GM19397 (cell line): Measurements from ENCODE around the gene NR1H3.
A peak's percentile ranks its signal among the peaks of the same experiment; 100 is the strongest.

Experiments
- ATAC-seq: cut with Tn5 transposase; IDR thresholded peaks from one replicate; pipeline ENCODE4 v1.9.1; 2021; ENCODE audit warnings: mild to moderate bottlenecking, moderate library complexity; ENCODE audit not compliant: unreplicated experiment

The NR1H3 gene

GRCh38 chr11:47243454-47243853 is 14.3 kb upstream of the NR1H3 start:
- no peak for ATAC-seq

DNA sequence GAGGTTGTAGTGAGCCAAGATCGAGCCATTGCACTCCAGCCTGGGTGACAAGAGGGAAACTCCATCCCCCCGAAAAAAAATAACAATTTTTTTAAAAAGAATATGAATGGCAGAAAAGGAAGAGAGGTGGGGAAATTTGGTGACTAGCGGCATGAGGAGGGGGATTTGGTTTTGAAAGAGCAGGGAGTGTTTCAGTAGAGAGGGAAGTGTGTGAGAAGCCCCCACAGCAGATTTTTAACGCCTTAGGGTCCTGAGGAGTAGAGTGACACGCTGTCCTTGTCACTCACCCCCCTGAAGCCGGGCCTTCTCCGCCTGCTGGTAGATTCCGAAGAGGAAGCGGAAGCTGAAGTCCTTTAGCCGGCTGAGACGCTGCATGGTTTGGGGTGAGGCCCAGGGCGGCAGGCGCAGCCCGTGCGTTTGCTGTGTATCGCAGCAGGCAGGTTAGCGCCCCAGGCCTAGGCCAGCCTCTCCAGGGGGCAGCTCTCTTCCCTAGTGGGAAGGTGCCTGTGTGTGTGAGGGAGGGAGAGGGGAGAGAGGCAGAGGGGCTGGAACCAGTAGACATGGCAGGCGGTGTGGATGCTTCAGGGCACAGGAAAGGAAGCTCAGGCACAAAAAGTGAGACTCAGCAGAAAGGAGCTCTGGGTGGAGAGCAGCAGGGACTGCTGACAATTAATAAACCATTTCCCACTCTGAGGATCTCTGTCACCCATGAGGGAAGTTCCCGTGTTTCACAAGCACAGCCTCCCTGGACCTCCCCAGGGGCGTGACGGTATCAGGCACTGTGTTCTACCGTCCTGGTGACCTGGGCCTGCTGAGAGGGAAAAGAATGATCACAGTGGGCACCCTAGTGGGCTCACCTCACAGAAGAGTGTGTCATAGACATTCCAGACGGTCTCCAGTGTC is 13.1 kb upstream of the NR1H3 start:
- ATAC-seq, result no peak

- ATAC-seq, result no peak
Measured at GRCh38 chr11:47245611-47246357, 12.0 kb upstream of the NR1H3 start.

DNA sequence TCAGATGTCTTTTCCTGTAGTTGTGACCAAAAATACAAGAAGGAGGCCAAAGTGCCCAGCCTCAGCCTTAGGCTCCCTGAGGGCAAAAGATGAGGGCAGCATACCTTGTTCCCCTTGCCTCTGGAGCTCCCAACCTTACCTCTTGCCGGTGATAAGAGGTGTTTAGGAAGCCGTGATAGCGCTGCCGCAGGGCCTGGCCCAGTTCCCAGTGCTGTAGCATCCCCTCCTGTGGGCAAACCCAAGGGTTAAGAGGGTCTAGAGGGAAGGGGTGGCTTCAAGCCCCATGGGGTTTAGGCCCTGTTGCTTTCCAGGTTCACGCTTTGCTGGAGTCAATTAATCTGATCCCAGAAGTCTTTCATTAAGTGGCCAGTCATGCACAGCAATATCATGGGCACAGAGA is 10.3 kb upstream of the NR1H3 start:
- no peak for ATAC-seq

GRCh38 chr11:47248304-47248663 is 9.5 kb upstream of the NR1H3 start:
- ATAC-seq, result peak; percentile 21

- peak; percentile 87 for ATAC-seq
Measured at GRCh38 chr11:47248664-47249377, 9.0 kb upstream of the NR1H3 start, which contains the start of gene ACP2. TSS of gene ACP2 (minus strand) at chr11:47248814. CDS start at chr11:47248789, 25 bp downstream.

DNA sequence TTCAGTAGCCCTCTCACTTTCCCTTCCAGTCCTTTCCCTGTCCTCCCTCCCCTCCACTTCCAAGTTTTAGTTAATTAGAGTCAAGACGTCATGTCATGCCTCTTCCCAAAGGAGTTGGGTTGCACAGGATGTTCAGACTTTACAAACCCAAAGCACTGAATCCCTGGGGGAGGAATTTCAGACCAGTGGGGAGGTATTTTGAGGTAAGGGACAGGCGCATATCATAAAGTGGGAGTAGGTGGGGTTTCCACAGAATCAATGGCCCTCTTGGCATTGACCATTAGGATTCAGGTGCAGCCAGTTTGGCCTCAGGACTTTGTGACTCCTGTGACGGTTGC is 8.4 kb upstream of the NR1H3 start:
- ATAC-seq, result no peak

DNA sequence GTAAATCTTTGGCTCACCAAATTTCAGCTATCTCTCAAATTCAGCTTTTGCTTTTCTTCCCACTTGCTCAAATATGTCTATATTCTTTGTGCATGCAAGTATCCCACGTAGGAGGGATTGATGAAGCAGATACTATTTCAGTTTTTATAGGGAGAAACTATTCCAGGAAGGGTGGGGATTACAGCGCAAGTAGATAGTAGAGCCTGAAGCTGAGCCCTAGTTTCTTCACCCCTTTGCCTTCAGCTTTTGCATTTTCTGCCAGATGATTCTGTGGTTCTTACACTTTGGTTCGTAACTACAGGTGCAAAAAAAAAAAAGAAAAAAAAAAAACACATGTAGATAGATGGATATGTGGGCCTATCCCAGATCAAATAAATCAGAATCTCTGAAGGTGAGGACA is 6.0 kb upstream of the NR1H3 start:
- no peak for ATAC-seq

GRCh38 chr11:47253660-47254059 is 4.1 kb upstream of the NR1H3 start:
- ATAC-seq, result no peak

DNA sequence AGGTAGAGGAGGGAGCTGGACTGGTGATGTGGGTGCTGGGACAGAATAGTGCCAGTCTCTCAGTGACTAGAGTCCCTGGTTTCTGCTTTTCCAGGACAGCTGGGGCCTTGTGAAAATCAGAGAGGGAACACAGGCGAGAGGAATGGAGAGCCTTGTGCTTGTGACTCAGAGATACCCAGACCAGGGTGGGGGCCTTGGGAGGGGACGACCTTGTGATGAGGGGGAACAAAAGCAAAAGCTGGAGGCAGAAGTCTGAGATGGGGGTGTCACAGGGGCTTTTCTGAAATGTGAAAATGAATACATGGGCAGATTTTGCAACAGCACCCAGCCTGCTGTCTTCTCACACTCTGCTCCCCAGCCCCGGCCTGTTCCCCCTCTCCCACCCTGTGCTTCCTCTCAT is 3.4 kb upstream of the NR1H3 start:
- no peak for ATAC-seq

GRCh38 chr11:47256374-47256773 is 1.4 kb upstream of the NR1H3 start:
- no peak for ATAC-seq

DNA sequence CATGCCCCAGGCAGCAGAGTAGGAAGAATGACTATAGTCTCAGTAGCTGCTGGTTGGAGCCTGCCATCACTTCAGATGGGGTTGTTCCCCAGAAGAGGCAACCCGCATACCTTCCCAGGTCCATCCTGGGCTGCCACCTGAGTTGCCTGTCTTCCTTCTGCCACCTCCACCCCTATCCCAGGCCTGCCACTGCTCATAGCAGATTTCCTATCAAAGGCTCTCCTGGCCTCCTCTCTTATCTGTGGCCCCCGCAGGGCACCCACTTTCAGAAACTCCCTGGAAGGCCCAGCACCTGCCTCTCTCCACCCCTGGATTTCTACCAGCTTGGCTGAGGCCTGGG is 649 bp upstream of the NR1H3 start:
- no peak for ATAC-seq

GRCh38 chr11:47258317-47258902 is 614 bp downstream of the NR1H3 start:
- ATAC-seq, result no peak

DNA sequence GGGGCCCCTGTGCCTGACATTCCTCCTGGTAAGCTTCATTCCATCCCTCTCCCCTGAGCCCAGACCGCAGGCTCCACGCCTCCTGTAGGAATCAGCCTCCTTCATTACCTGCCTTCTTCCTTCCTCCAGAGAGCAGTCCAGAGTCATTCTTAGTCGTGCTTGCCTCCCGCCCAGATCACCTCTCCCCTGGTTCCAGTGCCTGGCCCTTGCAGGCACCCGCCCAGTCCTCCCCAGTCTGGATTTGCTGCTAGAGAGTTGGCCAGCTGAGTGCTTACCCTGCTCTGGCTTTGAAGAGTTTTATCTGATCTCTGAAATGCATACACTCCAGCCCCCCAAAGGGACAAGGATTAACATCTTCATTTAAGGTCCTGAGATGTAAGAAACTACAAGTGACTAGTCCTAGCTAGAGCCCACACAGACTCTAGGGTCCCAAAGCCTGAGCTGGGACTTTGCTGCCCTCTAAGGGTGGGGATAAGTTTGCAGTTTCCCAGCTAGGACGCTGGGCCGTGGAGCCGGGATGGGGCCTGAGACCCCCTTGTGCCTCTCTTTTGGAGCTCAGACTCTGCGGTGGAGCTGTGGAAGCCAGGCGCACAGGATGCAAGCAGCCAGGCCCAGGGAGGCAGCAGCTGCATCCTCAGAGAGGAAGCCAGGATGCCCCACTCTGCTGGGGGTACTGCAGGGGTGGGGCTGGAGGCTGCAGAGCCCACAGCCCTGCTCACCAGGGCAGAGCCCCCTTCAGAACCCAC is 1.6 kb downstream of the NR1H3 start:
- no peak for ATAC-seq

DNA sequence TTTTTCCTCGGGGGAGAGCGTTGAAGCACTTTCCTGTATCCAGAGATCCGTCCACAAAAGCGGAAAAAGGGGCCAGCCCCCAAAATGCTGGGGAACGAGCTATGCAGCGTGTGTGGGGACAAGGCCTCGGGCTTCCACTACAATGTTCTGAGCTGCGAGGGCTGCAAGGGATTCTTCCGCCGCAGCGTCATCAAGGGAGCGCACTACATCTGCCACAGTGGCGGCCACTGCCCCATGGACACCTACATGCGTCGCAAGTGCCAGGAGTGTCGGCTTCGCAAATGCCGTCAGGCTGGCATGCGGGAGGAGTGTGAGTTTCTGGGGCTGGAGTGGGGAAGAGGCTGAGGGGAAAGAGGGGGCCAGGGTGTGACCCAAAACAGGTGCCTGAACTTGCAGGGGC is 2.6 kb downstream of the NR1H3 start:
- ATAC-seq, result no peak

- no peak for ATAC-seq
Measured at GRCh38 chr11:47261291-47261800, 3.5 kb downstream of the NR1H3 start.

DNA sequence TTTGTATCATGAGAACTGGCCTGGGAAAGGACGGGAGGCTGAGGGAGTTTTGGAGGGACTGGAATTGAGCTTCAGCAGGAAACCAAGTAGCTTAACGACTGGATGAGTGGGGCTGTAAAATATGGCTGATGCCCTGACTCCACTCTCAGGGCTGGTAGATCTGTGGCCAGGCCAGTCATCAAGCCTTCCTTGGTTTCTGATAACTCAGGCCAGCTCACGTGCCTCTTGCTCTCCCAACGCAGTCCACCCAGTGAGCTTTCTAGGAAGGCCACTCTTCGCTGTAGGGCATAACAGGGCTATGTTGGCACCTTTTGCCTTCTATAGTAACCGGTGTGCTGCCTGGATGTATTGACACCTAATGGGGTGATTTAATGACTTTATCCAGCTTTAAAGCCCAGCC is 6.3 kb downstream of the NR1H3 start:
- no peak for ATAC-seq

GRCh38 chr11:47264521-47264920 is 6.7 kb downstream of the NR1H3 start:
- no peak for ATAC-seq

GRCh38 chr11:47267876-47268275 is 10.1 kb downstream of the NR1H3 start:
- no peak for ATAC-seq

- no peak for ATAC-seq
Measured at GRCh38 chr11:47268448-47269001, 10.7 kb downstream of the NR1H3 start.
